Suppressor macrophage treated with lipopolysaccharide for 4 hours (primary cell): ENCODE measurements around the gene HIRA.
A peak's percentile ranks its signal among the peaks of the same experiment; 100 is the strongest.
"Not testable (repeated sequence)": the region's sequence is repeated elsewhere in the genome, so short reads cannot be mapped to it uniquely, and the experiment has no call there.

Experiments
- DNase-seq: peaks from one replicate; pipeline ENCODE4 v3.0.0-alpha.2; 2020

The HIRA gene

DNA sequence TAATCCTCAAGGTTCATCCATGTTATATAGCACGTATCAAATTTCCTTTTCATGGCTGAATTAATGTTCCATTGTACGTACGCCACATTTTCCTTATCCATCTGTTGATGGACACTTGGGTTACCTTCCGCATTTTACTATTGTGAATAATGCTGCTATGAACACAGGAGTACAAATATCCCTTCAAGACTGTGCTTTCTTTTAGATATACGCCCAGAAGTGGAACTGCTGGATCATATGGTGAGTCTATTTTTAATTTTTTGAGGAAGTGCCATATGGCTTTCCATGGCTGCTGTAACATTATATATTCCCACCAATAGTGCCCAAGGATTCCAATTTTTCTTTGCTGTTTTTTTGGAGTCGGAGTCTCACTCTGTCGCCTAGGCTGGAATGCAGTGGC is 6.8 kb upstream of the HIRA start:
- peak; percentile 17 for DNase-seq

- not testable (repeated sequence) for DNase-seq
These were observed 5.1 kb upstream of the HIRA start for GRCh38 chr22:19436444-19437161.

- DNase-seq, result no peak
These were observed 3.5 kb upstream of the HIRA start for GRCh38 chr22:19434829-19435580.

- no peak for DNase-seq
These were observed 2.9 kb upstream of the HIRA start for GRCh38 chr22:19434401-19434800.

- DNase-seq, result peak; percentile 99
These were observed 759 bp upstream of the HIRA start, which contains the start of gene MRPL40 for GRCh38 chr22:19432133-19432851. Gene MRPL40, plus strand, starts transcription at chr22:19432545. Its CDS starts 10 bp downstream, at chr22:19432555.

DNA sequence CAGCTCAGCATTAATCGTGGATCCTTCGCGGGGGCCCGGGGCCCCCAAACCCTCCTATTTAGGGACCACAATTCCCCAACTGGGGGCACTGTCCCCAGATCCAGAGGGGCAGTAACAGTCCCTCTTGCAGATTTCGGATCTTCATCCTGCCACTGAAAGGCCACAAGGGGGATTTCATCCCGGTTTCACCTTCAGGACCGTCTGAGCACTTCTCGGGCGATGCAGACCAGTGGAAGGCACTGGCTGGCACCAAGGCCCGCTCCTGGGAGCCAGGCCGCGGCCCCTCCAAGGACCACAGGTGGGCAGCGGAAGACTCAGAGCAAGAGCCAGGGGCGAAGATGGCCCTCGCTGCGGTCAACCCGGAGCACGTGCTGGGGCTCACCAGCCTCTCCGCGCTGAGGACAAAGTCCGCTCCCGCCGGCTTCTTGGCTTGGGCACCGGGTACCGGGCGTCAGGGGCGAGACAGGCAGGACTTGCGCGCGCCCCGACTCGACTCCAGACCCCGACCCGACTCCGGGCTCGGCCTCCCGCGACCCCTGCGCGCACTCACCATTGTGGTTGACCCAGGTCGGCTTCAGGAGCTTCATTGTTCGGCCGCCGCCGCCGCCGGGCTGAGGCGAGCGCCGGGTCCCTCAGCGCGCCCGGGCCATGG is 517 bp downstream of the HIRA start:
- DNase-seq, result peak; percentile 18

DNA sequence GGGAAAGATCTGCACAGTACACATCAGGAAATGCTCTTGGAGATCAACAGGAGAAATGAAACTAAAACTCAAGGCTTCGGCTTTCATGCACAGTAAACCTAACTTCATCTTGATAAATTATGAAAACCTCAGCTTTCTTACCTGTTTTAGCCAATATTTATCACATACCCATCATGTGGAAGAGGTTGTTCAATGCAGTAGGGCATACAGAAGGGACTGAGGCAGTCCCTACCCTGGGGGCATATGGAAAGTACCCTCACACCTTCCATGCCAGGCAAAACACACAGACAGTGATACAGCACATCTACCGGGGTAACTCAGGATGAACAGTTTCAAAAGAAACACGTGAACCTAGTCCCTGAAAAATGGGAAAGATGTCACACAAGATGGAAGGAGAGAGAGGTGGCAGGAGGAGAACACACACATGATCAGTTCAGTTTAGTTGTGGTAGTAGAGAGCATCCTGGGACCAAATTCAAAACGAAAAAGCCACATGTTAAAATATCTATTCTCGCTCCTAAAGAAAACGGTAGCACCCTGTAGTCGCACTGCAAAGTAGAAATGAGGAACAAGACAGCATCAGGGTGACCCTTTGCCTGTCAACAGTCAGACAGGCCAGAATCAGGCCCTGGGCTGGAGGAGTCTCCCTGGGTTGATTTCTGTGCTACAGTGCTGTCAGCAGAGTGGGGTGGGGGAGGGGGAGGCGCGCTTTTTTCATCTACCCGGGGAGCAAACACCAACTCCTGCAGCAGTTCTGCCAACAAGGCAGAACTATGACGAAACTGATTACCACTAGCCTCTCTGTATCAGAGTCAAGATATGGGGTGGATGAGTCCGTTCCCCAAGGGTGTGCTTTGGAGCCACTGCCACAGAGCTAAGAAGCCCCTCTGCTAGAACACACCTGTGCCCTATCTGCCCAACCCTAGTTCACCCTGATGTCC is 1.3 kb downstream of the HIRA start:
- DNase-seq, result peak; percentile 71

DNA sequence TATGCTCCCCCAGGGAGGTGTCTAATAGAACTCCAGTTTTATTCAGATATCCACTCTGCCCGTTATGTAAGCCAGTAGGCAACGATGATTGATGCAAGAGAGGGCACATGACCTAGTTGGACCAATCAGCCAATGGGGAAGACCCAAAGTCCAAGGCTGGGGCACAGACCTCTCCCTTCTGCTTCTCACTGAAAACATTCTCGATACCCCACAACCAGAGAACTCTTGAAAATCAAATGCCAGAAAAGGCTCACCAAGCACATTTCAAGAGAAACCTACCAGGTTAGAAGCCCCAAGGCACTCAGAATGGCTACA is 7.4 kb downstream of the HIRA start:
- no peak for DNase-seq

DNA sequence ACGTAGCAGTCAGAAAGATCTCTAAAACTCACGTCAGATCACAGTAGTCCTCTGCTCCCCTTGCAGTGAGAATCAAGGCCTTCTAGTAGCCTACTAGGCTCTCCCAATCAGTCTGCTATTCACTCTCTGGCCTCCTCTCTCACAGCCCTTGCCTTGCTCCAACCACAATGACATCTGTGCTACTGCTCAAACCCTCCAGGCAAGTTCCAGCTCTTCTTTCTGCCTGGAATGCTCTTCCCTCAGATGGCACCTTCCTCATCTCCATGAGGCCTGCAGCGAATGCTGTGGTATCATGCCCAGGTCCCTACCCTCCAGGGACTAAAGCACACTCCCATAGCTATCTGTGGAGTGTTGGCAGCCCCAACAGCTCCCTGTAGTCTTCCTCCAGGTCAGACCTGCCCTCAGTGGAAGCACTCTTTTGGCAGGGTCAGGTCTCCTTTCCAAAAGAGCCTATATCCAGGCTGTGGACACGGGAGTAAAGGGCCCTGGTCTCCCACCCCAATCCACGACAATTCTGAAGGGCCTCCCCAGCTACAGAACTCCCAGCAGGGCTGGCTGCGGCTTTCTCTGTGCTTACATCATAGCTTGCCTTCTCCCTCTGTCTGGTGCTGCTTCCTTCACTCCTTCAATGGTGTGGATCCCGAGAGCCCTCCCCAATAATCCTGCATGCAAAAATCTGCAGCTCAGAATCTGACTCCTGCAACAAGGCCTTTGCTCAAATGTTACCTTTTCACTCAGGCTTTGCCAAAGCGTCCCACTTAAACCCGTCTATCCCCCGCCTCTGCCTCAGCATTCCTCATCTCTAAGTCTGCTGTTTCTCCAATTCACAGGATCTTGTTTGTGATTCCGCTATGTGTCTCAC is 8.9 kb downstream of the HIRA start:
- no peak for DNase-seq

DNA sequence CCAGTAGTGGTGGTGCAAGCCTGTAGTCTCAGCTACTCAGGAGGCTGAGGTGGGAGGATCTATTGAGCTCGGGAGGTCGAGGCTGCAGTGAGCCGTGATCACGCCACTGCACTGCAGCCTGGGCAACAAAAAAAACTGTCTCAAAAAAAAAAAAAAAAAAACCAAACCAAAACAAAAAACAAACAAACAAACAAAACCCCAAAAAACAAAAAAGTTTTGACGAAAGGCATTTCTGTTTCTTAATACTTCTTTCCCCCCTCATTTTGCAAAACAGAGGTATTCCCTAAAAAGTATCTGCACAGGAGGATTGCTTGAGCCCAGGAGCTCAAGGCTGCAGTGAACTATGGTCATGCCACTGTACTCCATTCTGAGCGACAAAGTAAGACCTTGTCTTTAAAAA is 11.2 kb downstream of the HIRA start:
- DNase-seq, result no peak

- no peak for DNase-seq
These were observed 11.9 kb downstream of the HIRA start for GRCh38 chr22:19419464-19420178.

DNA sequence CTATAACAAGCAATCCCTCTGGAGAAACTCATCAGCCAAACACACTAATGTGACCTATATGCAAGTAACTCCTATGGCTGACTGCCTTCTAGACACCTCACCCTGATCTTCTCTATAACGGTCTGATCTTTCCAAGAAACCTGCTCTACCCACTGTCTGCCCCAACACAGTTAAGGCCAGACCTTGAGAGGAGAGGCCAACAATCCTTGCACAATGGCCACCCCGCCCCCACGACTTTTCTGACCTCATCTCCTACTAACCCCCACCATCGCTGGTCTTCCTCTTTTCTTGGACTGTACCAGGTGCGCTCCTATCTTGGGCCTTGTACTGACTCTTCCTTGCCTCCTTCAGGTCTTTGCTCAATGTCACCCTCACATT is 12.5 kb downstream of the HIRA start:
- DNase-seq, result peak; percentile 40

DNA sequence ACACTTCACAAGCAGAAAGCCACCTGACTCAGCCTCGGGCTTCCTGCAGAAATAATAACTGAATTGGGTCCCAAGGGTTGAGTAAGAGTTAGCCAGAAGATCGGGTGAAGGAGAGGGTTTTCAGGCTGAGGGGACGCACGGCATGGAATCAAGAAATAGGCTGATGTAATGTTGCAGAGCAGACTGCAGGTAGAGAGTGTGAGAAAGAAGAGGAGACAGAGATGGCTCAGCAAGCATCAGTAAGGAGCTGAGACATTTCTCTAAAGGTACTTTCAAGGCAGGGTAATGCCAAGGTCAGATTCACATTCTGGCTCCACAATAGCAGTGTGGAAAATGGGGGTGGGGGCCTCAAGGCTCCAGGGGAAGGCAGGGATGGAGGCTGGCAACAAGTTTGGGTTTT is 18.6 kb downstream of the HIRA start:
- DNase-seq, result no peak

DNA sequence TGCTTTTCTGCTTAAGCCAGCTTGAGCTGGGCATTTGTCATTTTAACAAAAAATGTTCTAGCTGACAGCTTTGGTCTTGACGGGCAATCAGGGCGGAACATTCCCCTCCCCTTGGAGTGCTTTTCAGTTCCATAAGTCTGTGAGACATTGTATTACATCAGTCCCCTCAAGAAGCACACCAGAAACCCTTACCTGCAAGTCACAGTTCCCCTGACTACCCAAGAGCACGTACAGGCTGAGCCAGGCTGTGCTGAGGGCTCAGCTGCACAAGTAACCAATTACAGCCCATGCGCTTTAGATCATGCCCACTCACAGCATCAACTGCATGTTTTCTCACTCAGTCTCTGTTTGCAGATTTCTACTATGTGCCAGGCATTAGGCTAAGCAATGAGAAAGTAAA is 19.1 kb downstream of the HIRA start:
- DNase-seq, result no peak

DNA sequence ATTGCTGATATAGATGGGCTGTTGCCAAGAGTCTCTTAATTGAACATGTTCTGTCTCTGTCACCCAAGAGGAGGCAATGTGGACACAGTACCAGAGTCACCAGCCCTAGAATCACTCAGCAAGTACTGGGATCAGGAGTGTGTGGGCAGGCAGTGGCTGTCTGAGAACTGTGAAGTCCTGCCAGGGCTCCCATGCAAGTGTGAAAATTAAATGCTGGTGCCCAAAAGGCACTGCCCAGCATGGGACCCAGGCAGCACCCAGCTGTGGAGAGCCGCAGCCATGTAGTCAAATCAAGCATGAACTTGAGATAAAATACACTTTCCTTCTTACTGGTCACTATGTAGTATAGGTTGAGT is 19.9 kb downstream of the HIRA start:
- no peak for DNase-seq

GRCh38 chr22:19410941-19411689 is 20.4 kb downstream of the HIRA start:
- DNase-seq, result no peak

- no peak for DNase-seq
These were observed 23.6 kb downstream of the HIRA start for GRCh38 chr22:19407649-19408606.

DNA sequence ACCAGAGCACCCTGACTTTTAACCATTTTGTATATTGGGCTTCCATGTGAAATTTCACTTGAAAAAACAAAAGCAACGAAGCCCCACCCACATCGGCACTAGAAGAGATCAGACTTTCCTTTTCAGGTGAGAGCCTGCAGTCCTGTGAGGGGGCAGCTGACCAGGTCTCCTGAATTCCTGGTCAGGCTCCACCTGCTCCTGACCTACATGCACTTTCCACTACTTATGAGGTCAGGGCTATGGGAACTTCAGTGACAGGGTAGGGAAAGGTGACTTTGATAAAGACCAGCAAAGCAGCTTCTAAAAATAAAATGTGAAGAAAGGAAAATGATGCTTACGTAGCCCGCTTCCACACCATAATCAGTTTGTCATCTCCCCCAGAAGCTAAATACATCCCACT is 24.7 kb downstream of the HIRA start:
- DNase-seq, result no peak
